Amygdala (tissue), 56 donors: Measurements from ENCODE around the gene EVA1A.

Experiments
- DNase-seq, 56 donors: peaks; one replicate each; lab custom pipeline; 2025; lab: John Stamatoyannopoulos, UW

EVA1A gene

DNA sequence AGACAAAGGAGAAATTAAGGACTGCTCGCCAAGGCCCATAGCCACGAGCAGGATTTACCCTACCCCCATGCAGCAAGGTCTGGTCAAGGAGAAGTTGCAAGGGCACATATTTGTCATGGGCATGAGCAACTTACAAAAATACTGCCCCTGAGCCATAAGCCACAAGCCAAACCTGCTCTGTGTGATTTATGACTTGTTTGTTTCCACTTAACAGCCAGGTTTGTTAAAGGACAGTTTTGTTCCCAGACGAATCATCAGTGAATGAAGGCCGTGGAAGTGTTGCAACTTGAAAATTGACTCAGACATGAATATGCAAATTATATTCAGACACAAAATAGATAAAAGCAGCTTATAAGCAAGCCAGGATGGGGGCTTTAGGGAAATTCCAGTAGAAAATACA, 31.3 kb upstream of the EVA1A start:
- DNase-seq: no peak

DNA sequence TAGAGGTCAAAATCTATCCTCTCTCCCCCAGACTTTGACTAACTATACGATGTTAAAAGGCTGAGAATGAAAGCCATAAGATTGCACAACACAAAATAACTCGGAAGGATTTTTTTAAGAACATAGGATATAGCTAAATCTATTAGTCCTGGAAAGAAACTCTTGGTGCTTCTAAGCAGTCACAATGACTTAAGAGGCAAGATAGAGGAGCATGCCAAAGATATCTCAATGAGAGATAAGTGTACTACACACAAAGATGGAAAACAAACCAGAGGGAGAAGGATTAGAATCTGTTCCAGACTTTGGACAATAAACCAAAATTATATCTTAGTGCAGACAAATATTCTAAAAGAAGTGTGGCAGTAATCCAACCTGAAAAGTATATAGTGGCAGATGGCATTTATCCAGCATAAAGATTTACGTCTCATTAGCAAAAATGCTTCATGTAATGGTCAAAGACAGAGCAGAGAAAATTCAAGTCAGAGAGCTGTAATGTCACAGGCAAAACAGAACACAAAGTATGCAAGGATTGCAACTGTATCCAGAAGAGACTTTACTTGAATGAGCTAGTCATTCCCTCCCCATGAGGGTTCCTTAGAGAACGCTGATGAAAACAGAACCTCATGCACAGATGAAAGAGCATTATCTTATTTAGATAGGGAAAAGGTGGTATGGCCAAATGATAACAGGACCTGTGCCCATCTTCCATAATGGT, 28.8 kb upstream of the EVA1A start:
- no peak for DNase-seq

DNA sequence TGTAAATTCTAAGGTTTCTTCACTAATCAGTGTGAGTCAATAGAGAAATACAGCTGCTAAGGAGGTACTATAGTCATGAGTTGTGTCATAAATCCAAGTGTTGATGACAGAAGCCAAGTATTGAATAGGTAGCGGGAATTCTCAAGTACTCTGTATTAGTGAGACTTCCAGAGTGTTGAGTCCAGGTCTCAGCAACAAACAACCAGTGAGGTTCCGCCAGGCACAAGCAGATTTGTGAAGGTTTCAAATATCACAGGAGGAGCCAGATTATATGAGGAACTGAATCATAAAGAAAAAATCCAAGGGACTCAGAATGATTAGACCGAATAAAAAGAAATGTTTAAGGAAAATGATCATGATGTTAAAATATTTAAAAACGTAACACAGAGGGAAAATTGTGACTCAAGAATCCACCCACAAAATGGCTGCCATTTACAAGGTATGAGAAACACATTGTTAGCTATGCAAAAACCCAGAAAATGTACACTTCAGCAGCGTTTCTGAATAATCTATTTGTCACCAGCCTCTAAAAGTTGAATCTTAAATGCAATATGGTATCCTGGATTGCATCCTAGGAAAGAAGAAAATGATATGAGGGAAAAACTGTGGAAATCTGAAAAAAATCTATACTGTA, 27.3 kb upstream of the EVA1A start:
- no peak for DNase-seq

DNA sequence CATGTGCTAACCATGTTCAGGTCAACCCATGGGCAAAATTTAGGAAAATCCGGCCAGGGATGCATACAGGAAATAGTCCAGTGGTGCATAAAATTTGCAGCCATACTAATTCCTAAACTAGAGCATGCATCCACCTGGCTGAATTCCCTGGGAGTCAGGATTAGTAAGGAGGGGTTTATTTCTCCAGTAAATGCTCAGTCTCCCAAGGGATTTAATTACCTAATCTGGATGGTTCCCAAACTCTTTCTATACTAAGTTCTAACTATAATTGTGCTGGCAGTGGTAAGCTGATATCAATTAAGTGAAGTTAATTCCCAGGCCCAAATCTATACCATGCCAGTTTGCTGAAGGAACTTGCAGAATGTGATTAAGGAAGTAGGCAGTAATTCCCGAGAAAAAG, 26.2 kb upstream of the EVA1A start:
- no peak for DNase-seq

DNA sequence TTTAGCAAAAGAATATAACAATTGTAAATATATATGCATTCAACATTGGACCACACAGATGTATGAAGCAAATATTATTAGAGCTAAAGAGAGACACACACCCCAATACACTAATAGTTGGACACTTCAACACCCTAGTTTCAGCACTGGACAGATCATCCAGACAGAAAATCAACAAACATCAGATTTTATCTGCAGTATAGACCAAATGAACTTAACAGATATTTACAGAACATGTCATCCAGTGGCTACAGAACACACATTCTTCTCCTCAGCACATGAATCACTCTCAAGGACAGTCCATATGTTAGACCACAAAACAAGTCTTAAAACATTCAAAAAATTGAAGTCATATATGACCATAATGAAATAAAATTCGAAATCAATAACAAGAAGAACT, 22.1 kb upstream of the EVA1A start:
- DNase-seq: no peak

DNA sequence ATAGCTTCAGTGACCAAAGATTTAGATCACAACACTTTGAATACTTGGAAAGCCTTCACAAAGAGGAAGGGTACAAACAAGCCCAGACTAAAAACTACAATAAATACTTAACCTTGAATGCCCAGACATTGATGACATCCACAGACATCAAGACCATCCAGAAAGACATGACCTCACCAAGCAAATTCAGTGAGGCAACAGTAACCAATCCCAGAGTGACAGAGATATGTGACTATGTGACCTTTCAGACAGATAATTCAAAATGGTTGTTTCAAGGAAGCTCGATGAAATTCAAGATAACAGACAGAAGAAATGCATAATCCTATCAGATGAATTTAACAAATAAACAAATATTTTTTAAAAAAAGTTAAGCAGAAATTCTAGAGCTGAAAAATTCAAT, 19.9 kb upstream of the EVA1A start:
- DNase-seq: no peak

DNA sequence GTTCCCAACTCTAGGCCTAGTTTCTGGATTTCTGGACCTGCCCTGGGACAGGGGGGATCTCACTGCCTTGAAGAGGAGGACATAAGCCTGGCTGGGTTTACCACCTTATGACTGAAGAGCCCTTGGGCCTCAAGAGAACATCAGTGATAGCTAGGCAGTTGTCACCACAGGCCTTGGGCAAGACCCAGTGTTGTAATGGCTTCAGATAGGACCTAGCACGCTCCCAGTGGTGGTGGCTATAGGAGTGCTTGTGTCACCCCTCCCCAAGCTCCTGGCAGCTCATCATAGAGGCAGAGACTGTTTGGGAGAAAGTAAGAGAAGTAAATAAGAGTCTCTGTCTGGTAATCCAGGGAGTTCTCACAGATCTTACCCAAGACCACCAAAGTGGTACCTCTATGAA, 19.4 kb upstream of the EVA1A start:
- no peak for DNase-seq

DNA sequence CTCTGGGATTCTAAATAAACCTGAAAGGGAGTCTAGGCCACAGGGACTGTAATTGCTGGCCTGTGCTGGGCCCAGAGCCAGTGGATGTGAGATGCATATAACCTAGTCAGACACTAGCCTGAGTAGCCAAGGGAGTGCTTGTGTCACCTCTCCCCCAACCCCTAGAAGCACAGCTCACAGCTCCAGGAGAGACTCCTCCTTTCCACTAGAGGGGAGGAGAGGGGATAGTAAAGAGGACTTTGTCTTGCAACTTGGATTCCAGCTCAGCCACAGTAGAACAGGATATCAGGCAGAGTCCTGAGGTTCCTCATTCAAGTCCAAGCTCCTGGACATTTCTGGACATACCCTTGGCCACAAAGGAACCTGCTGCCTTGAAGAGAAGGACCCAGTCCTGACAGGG, 18.4 kb upstream of the EVA1A start:
- no peak for DNase-seq

DNA sequence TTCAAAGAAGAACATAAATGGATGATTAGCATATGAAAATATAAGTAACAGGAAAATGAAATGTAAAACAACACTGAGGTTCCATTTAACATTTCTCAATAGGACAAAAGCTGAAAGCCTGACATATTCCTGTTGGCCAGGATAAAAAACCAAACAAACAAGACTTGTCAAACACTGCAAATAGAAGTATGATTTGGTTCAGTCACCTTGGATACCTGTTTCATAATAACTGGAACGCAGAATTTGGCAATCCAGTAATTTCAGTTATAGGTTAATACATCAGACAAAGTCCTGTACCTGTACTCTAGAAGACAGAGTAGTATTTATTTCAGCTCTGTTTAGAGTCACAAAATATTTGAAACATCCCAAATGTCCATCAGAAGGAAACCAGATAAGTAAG, 16.5 kb upstream of the EVA1A start:
- DNase-seq: no peak

DNA sequence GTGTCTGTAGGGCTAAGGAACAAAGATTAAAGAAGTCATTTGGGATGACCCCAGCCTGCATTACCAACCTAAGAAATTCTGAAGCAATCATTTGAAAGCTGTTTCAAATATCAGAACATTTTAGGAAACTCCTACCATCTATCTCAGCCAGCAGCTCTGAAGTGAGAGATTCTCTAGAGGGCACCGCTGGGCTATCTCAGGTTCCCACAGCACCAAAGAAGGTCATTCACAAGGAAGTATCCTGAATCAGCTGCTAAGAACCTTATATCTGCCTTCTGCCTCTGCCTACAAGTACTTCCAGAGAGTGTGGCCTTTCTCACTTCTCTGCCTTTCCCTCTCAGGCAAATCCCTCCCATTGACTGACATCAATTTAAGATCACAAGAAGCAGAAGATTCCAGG, 13.4 kb upstream of the EVA1A start:
- DNase-seq: no peak

DNA sequence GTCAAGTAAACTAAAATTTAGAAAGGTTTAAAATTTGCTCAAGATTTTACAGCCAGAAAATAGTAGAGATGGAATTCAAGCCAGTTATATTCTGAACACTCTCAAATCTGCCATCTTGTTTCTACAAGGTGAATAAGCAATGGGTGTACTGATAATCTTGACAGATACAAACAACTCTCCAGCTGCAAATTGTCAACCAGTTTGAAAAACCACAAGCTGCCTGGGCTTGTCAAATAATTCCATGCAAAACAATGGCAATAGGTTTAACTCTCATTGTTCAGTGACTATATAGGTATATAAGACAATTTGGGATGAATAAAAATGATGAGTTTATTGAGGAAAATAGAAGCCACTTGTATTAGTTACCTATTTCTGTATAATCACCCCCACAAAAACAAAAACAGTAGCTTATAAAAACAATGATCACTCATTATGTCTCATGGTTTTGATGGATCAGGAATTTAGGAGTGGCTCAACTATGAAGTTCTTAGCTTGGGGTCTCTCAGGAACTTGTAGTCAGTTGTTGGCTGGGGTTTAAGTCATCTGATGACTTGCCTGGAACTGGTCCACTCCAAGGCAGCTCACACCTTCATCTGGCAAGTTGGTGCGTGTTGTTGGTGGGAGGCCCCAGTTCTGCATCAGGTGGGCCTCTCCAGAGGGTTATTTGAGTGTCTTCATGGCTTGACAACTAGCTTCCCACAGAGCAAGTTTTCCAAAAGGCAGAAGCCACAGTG, 12.6 kb upstream of the EVA1A start:
- no peak for DNase-seq

DNA sequence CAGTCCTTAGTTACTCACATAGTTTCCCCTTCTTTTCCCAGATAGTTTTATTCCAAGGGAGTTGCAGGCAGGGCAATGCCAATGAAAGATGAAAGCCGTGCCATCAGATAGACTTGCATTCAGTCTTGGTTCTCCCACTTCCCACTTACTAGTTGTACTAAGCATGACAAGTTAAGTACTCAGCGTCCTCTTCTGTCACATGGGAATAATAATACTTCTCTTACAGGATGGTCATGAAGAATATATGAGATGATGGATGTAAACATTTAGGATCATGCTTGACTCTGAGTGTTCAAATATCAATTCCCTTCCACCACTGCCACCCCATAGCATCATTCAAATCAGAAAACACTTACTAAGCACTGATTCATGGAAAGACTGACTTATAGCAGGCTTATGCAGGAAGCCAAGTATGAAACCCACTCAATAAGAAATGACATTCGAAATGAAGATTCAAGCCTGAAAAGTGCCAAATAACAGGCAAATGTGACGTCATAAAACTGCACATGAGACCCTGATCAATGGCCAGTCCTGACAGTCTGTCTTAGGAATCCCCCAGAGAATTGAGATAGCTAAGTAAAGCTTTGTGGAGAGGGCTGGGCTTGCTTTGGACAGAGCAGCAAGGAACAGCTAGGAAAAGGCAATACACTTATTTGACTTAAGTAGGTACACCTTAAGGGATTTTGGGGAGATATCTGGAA, 11.1 kb upstream of the EVA1A start:
- DNase-seq: no peak

DNA sequence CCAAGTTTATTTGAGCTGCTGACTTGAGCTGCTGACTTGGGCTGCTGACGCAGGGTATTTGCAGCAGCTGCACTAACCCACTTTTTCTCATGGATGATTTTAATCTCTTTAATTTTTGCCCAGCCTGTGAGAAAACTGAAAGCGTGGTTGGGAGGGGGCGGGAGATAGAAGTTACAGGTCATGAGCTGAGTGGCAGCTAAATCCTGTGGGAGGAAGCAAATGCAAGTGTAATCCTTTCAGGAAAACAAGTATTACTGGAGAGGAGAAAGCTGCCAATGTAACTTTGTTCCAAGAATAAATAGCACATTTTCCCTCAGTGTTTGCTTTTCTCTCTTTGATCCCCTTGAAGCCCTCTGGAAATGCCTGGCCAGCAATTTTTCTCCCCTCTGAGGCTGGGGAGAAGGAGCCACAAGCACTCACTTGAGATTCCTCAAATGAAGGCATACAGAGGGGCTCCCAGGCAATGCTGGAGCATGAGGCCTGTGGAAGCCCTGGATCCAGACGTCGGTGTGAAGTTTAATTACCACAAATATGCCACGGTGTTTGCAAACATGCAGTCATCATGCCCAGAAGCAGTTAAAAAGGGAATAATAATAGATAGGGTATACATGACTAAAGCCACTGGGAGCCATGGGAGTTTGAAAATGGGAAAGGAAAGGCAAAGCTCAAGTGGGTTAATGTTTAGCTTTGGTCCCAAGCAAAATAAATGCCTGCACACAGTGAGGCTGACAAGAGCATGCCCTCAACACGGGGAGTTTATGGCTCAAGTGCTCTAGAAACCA, 10.4 kb upstream of the EVA1A start:
- DNase-seq: peak in 19 of 56 donors; percentile 3 to 48 (median 18)

DNA sequence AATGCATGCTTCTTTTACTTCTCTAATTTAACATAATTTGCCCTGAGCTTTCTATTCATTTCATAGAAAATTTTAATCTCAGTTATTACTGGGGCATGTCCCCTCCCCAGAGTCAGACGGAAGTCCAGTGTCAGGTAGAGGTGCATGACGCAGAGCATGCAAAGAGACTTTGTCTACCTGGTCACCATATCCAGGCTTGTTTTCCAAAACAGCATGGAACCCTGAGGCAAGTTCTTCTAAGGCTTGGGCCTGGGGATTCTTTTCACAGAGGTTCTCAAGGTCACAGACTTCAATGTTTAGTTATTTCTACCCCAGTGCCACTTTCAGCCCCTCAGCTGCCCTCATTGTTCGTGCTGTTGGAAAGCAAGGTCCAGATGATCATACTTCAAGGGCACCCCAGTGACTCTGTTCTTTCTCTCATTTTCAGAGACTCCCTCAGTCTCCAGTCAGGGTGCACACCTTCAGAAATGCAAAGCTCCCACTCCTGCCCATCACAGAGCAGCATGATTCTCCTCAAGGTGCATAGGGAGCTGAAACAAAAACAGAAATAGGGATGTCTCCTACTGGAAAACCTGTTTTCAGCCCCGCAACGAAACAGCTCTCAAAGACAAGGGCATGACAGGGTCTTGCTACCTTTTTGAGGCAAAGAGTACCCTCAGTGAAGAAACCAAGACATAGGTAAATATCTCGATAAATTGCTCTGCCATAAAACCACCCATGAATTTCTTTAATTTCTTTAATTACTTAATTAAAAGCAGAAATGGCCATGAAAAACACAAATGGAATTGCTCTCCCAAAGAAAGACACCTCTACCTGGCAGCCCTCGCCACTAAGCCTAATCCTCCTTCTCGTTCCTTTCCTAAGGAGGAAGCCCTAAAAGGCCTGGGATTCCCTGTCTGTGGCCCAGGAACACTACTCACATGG, 9.5 kb upstream of the EVA1A start:
- no peak for DNase-seq

DNA sequence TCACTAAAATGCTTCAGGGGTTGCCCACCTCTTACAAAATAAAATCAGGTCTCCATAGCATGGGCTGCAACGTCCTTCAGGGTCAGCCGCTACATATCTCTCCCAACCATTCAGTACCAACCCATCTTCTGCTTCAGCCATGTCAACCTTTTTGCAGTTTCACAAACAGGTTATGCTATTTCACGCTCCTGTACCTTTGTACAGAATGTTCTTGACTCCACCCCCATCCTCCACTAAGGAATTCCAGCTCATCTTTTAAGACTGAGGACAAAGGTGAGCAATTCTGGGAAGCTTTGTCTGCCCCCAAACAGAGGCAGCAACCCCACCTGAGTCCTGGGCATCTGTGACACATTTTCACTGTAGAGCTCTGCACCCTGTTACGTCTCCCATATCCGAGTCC, 8.8 kb upstream of the EVA1A start:
- DNase-seq: no peak

DNA sequence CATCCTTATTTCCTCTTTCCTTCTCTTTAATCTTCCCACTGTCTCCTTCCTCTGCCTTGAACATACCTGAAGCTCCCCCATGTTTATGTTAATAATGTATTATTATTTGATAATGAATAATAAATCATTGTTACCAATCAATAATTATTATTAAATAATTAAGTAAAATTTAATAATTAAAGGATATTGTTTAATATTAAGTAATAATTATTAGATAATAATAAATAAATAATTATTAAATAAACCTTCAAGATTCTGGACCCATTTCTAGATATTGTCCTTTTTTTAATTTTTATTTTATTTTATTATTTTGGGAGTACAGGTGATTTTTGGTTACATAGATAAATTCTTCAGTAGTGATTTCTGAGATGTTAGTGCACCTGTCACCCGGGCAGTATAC, 7.4 kb upstream of the EVA1A start:
- DNase-seq: no peak

DNA sequence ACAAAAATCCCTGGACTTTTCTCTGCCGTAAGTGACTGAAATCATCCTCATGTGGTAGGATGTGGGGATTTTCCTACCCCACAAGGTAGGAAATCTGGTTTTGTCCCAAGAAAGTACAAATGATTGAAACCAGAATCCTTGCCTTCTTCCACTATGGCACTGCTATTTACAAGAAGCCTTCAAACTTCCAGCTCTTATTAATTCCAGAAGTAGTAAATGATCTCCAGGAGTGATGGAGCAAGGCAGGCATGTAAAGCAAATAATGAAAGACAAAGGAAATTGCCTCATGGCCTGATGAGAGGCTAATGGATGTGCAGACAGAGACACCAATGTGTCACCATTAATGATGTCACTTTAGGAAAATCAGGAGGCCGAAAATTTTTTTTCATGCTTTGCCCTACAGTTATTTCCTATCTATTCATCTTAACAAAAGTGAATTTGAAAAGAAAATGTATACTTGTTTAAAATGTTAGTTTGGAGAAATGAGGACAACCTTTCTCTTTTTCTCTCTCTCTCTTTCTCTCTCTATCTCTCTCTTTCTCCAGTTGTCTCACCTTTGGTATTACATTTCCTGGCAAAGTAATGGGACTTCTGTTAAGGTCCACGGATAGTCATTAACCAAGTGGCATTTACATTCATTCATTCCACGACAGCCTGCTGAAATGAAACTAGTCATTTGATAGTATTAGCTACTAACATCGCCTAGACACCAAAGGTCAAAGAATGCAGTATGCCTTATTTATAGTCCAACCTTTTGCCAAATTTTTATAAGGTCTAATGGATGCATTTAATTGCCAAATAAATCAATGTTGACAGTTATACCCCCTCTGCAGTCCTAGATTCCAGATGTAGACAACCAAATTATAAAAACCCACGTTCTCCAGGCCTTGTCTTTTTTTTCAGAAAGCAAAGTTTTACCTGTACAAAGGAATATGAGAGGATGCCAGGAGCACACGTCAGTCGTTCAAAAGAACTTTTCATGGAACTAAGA, 5.0 kb upstream of the EVA1A start:
- DNase-seq: no peak

DNA sequence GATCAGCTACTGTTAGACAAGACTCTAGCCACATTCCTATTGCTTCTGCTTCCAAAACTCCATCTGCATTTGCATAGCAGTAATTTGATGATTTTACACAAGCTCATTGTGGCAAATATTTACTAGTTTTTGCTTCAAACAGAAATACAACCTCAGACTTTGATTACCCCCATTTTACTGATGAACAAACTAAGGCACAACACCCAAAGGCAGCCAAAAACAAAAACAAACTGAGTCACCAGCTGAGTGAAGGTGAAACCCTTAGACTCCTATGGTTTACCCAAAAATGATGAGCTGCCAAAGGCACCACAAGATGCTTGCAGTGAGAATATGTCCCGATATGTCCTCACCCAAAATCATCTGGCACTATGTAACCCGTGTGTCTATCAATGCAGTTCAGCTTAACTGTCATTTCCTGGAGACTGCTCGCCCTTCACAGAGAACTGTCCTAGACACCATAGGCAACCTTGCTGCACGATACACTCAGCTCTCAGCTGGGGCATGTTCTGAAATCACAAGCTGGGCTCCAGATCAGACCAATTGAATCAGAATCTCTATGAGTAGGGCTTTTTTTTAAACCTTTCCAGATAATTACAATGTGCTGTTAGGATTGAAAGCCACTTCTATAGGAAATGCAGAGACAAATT, 4.1 kb upstream of the EVA1A start:
- DNase-seq: no peak
